Brain pericyte (primary cell): ENCODE measurements around the gene SMIM24.
"Not testable (repeated sequence)": the region's sequence is repeated elsewhere in the genome, so short reads cannot be mapped to it uniquely, and the experiment has no call there.

Experiments used
- DNase-seq: peaks from one replicate; pipeline ENCODE4 v3.0.0-alpha.2; 2012; ENCODE audit warnings: low read depth, low spot score

The SMIM24 gene

DNA sequence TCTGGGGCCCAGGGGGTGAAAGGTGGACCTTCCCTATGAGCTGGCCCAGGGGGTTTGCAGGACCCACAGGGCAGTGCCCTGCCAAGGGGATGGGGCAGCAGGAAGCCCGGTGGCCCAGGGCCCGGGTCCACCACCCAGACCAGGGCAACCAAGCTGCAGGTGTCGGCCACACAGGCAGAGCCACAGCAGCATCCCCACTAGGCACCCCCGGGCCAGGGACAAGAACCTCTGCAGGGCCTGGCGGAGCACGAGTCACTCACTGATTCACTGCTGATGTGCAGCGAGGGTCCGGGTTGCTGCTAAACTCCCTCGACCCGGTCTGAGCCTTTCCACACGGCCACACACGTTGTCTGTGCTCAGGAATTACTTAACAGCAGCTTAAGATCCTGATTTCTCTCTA, 34.6 kb upstream of the SMIM24 start:
- DNase-seq: no peak

DNA sequence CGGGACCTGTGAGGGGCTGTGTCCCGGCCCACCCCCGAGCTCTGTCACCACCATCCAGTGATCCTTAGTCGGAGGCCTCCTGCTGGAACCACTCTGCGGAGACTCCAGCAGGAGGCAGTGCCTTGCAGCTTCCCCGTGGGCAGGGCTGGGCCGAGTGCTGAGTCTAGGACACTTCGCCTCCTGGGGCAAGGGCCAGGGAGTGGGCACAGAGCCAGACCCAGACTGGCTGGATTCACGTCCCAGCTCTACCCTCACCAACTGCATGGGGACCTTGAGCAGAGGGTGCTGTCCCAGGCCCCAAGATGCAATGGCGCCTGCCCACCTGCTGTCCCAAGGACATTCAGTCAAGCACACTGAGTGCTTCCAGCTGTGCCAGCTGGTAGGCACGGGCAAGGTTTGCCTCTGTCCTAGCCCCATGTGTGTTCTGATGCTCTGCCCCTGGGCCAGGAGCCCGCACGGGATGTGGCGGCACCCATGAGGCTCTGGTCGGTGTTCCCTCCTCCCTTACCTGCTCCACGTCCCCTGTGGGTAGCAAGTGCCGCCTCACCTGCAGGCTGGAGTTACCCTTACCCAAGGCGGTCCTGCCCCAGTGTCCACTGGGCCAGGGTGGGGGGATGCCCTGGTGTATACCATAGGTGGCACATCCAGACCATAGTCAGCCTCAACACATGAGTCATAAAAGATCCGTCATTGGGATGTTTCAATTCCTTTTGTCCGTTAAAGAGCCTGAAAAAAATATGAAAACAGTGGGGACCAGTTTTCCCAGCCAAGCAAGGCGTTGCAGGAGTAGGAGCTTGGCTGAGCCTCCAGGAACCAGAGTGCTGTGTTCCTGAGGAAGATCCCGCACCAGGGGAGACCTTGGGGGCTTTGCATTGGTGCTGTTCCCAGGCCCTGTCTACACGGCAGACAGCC, 33.2 kb upstream of the SMIM24 start:
- no peak for DNase-seq

DNA sequence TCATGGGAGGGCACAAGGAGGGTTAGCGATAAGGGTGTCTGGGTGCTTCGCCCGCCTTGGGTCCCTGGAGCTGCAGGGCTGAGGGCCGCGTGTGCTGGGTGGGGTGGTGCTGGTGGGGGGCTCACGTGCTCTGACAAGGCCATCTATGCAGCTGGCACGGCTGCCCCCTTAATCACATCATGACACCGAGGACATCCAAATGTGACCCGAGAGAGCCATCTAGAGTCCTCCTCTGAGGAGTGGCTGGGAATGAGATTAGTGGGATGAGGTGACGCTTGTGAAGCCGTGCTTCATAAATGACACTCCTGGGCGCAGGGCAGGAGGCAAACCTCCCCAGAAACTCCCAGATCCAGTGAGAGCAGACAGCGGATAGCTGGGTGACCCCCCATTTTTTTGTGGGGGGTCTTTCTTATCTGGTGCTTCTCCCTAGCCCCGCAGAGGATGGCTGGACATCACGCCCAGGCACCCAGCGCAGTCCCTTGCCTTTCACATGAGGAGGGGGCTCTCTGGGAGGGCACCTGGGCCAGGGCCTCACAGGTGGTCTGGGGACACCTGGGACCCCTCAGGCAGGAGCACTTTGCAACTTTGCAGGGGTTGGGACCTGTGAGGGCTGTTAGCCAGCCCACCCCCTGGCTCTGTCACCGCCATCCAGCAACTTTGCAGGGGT, 32.4 kb upstream of the SMIM24 start:
- DNase-seq: no peak

DNA sequence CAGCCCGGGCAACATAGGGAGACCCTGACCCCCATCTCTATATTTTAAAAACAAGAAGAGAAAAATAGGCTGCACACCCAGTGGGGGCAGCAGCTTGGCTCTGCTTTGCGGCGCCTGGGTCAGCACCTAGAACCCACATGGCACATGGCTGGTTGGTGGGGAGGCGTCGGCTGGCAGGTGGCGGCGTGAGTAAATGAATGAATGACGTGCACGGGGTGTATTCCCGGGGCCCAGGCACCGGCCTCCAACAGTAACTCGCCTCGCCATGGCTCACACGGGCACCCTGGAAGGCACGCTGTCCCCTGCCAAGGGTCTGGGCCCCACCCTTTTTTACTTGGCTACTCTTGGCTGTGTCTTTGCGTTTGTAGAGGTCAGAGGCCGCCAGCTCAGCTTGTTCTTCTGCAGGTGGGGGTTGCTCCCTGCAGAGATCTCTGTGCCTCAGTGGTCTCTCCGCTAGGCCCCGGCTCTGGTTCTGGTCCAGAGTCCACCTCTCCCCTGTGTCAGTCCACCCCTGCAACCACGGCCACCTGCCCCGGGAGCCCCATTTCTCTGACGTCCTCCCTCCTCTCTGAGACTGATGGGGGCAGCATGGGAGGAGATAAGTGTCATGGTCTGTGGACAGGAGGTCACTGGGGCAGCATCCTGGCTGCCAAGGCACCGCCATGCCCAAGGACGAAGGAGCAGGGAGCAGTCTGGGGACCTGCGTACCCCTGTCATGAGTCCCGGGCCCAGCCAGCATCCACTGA, 31.4 kb upstream of the SMIM24 start:
- DNase-seq: no peak

DNA sequence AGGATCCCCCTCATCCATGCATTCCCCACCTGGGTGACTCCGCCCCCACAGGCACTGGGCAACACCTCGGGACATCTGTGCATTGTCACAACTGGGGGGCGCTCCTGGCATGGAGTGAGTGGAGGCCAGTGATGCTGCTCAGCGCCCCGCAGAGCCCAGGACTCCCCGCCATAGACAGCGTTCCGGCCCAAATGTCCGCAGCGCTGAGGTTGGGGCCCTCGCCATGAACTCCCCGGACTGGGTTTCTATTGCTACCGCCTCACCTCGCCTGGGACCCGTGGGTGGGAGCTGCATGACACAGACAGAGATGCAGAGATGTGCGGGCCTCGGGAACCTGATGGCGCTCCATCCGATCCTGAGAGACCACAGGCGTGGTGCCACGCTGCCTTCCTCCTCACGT, 30.4 kb upstream of the SMIM24 start:
- DNase-seq: no peak

DNA sequence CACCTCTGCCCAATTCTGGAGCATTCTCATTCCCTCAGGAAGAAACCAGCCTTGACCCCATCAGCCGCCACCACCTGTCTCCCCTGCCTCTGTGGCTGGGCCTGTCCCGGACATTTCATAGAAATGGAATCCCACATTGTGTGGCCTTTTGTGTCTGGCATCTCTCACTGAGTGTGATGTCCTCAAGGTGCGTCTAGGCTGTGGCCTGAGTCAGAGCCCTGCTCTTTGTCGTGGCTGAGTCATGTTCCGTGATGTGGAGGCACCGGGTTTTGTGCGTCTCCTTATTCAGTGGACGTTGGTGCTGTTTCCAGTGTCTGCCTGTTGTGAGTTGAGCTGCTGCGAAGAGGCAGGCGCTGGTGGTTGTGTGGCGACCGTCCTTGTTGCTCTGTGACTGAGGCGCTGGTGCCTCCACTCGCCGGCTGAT, 29.3 kb upstream of the SMIM24 start:
- no peak for DNase-seq

DNA sequence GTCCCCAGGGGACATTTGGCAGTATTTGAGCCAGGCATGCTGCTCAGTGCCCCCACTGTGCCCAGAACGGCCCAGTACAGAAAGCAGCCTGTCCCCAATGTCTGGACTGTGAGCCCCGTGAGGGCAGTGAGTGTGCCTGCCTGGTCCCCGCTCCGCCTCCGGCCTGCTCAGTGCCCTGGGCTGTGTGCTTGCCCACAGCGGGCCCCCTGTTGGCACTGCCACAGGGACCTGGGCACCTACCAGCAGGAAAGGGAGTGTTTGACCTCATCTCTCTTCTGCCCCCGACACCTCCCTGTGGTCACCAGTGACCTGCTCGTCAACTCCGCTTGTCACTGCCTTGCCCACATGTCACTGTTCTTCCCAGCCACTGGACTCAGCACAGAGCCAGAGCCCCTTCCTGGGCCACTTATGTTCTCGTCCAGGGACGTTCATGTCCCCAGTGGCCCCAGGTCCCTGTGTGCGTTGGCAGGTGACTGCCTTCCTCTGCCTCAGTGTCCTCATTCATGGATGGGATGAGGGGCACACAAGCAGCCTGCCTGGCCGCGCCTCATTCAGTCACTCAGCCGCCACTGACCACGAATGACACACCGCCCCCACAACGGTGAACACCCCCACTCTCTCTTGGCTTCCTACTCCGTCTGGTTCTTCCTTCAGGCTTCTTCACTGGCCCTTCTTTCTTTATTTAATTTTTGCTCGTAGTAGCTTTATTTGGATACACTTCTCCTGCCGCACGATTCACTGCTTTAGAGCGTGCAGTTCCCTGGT, 28.6 kb upstream of the SMIM24 start:
- DNase-seq: no peak

DNA sequence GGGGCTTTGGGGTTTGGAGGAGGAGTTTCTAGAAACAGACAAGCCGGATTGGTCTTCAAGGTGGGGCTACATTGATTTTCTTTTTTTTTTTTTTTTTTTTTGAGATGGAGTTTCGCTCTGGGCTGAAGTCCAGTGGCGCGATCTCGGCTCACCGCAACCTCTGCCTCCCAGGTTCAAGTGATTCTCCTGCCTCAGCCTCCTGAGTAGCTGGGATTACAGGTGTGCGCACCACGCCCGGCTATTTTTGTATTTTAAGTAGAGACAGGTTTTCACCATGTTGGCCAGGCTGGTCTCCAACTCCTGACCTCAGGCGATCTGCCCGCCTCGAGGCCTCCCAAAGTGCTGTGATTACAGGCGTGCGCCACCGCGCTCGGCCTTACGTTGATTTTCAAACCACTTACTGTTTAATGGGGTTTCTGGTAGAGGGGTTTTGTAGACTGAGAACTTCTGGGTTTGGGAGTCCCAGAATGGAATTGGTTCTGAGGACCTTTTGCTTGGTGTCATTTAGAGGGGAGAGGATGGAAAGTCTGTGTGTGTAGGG, 27.9 kb upstream of the SMIM24 start:
- DNase-seq: not testable (repeated sequence)

DNA sequence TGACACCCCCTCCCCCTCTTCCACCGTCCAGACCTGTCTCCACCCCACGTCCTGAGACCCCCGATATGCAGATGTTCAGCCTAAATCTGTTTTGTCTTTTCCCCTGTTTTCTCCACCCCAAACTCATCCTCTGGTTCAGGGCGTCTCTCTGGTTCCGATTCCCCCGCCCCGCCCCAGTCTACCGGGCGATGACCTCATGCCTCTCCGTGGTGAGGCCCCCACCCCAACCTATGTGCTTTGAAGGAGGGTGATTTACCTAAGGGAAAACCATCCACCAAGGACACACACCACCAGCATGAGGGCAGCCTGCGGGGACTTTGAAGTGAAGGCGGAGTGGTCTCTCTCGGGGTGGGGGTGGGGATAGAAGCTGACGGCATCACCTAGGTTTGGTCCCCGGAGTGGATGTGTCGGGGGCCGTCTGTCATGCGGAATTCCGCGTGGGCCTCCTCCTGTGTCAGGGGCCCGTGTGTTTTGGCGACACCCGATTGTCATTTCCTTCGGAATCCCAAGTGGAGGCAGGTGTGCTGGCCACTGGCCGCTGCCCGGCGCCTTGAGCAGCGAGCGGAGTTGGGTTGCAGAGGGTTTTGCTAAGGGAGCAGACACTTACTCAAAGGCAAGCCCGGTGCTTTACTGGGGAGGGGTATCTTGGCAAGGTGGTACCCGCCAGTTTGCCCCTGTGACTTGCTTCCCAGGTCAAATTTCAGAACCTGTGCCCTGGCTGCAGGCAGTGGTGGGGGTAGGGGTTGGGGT, 27.2 kb upstream of the SMIM24 start:
- DNase-seq: no peak

DNA sequence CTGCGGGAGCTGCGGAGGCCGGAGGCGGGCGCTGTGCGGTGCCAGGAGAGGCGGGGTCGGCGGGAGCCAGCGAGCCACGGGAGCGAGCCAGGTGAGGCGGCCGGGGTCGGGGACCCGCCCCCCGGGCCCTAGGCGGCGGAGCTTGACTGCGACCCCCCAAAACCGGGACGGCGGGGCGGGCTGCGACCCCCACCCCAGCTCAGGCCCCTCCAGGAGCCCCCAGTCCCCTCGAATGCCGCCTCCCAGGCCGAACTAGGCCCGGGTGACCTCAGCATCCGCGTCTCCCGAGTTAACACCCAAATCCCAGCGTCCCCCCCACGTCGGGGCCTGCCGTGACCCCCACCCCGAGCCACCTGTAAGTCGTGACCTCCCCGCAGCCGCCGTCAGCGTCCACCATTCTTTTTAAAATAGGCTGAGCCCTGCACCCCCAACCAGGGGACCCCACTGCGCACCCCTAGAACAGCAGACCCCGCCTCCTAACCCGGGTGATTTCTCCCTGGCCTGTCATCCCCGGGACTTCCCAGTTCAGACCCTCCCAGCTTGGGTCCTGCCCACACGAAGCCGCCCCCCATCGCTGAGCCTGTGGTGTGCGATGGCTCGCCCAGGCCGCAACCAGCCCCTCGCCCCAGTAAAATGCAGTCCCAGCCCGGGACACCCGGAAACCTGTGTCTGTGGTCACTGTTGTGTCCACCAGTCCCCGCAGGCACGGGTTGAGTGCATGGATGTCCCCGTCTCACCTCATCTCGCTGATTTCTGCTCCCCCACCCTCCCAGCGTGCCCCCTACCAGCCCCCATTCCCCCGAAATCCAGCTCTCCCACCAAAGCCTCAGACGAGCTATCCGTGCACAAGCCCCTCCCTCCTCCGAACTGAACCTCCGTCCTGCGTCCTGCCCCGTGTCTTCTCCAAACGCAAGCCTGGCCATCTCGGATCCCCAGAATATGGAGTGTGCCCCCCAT, 26.3 kb upstream of the SMIM24 start:
- no peak for DNase-seq

DNA sequence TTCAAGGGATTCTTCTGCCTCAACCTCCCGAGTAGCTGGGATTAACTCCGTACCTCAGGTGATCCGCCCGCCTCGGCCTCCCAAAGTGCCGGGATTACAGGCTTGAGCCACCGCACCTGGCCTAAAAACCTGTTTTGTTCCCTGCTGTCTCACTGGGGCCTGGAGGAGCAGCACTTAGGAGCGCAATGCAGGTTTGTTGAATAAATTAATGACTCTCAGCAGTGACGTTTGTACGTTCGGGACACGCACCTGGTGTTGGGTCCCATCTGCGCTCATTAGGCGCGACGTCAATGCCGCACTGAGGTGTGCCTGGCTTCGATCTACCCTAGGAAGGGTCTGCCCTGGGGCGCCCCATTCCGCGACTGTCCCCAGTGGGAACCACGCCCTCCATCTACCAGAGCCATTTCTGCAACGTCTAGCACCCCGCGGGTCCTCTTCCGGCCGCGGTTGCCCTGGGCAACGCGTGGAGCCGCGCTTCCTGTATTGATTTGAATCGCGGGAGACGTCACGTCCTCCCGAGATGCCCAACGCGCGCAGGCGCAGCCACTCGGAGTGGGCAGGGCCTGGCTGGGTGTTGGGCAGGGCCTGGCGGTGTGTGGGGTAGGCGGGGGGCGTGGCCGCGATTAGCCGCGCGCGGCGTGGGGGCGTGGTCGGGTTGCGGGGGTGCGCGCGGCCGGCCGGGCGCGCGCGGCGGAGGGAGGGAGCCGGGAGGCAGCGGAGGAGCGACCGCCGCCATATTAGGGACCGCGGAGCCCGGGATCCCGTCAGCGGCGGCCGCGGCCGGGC, 25.5 kb upstream of the SMIM24 start, which contains the start of gene FZR1:
Gene FZR1 (plus strand): TSS at position 714 of the 786 bp plus-strand sequence. CDS start 16,679 bp downstream, outside the sequence.
- peak; percentile 93 for DNase-seq

DNA sequence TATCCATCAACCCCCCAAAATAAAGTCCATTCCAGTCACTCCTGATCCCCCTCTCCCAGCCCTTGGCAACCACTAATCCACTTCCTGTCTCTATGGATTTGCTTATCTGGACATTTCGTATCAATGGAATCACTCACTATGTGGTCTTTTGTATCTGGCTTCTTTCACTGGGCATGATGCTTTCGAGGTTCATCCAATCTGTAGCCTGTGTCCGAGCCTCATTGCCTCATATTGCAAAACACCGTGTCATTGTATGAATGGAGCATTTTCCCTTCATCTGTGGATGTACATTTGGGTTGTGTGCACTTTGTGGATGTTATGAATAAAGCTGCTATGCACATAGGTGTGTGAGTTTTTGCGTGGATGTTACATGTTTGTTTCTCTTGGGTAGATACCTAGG, 24.4 kb upstream of the SMIM24 start:
- DNase-seq: no peak

DNA sequence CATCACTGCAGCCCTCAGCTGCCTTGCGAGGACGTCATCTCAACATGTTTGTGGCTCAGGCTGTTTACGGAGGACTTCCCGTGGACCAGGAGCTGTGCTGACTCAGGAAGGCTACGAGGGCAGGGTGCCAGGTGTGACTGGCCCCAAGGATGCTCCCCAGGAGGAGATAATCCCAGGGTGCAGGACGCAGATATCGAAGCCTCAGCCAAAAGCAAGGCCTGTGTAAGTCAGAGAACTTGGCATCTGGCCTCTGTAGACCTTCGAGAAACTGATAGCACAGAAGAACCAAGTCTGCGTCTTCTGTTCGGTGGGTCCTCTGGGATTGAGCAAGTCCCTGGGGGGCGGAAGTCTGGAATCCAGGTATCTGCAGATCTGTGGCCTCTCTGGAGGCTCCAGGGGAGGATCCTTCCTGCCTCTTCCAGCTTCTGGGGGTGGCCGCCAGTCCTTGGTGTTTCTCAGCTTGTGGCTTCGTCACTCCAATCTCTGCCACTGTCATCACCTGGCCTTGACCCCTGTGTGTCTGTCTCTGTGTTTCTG, 22.8 kb upstream of the SMIM24 start:
- DNase-seq: no peak

DNA sequence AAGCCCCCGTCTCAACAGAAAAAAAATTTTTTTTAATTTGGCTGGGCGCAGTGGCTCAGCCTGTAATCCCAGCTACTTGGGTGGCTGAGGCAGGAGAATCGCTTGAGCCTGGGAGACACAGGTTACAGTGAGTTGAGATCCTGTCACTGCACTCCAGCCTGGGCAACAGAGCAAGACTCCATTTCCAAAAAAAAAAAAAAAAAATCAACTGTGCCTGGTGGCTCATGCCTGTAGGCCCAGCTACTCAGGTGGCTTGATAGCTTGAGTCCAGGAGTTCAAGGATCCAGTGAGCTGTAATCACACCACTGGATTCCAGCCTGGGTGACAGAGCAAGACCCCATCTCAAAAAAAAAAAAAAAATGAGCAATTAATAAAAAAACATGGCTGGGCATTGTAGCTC, 21.5 kb upstream of the SMIM24 start:
- DNase-seq: no peak

DNA sequence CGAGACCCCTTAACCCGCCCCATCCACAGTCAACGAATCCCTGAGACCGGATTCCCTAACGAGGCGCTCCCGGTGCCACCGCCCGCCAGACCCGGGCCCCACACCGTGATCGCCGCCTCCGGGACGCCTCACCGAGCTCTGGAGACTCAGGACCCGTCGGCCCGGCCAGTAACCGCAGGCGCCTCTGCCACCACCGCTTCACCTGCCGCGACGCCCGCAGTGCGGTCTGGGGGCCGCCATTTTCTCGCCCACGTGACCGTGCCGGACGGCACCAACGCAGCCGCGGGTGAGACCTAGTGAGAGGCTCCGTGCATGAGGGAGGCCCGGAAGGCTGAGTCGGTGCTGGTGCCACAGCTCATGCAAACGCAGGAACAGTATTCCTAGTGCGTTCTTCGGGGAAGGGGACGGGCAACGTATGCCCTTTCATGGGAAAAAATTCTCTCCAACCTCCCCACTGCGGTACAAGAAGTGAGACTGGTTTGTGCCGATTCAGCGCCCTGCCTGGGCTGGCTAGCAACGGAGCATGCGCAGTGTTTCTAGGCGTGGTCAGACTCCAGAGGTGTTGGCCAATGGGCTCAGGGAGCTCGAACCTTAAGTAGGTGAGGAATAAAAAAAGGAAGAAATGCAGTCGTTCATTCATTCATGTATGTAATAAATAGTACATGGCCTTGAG, 20.2 kb upstream of the SMIM24 start, which contains the start of gene DOHH:
Gene DOHH (minus strand): TSS at position 246 of the 673 bp plus-strand sequence. CDS start 3,860 bp downstream, outside the sequence.
- DNase-seq: peak; percentile 90

DNA sequence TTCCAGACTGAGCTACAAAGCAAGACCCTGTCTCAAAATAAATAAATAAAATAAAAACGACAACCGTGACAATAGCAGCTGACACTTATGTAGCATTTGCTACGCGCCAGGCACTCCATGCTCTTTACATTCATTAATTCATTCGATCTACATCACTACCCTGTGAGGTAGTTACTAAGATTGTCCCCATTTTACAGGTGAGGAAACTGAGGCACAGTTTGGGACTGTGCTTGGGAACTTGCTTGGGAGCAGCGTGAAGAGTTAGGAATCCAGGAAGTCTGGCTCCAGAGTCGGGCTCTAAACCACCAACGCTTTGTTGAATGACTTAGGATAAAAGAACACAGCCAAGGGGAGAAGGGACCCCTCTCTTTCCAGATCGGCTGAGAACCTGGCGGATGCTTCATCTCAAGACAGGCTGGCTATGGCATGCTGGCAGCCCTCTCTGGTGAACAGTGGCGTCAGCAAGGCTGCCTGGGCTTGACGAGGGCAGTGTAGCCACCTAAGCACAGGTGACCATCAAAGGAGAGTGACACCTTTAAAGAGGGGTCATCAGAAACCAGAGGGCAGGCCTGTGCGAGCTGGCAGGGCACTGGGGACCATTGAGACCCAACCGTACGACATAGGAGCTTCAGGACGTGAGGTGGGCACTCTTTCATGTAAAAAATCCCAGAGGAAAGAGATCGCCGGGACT, 19.6 kb upstream of the SMIM24 start:
- no peak for DNase-seq
